DMS 273 (cell line): ENCODE results near the gene MYOD1.

Source experiments
- DNase-seq: peaks from one replicate; lab custom pipeline; 2025; ENCODE audit not compliant: unreplicated experiment; lab: John Stamatoyannopoulos, UW

Gene MYOD1

DNA sequence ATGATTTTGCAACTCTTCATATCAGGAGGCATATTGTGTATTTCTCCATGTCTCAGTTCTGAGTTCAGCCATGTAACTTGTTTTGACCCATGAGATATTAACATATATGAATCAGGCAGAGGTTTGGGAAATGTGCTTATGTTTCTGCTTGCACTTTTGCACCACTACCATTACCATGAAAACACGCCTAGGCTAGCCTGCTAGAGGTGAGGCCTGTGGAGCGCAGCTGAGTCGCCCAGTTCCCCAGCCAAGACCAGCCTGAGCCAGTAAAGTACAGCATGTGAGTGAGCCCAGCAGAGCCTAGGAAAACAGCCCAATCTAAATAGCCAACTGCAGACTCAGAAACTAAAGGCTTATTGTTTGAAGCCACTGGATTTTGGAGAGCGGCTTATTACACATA is 18.4 kb upstream of the MYOD1 start:
- DNase-seq = no peak

DNA sequence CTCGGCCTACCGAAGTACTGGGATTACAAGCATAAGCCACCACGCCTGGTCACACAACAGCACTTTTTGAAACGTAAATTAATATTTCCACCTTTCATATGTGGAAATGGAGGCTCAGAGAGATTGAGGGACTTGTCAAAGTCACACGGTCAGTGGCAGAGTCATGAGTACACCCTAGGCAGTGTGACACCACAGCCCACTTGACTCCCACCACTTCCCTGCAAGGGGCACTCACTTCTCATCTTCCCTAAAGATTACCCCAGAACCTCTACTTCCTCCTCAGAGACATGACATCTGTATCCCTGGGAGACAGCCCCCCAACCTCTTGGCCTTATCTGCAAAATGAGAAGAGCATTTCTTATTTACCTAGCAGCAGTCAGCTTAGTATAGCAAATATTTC is 16.5 kb upstream of the MYOD1 start:
- no peak for DNase-seq

DNA sequence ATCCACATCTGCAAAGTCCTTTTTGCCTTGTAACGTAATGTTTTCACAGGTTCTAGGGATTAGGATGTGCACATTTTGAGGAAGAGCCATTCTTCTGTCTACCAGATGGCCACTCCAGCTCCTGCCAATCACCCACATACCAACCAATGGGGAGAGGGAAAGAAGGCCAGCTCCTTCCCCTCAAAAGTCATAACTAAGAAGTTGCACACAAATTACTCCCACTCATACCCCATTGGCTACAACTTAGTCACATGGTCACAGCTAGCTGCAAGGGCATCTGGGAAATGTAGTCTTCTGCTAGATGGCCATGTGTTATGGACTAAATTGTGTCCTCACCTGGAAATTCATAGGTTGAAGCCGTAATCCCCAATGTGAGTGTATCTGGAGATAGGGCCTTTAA is 15.4 kb upstream of the MYOD1 start:
- DNase-seq = peak; percentile 38

DNA sequence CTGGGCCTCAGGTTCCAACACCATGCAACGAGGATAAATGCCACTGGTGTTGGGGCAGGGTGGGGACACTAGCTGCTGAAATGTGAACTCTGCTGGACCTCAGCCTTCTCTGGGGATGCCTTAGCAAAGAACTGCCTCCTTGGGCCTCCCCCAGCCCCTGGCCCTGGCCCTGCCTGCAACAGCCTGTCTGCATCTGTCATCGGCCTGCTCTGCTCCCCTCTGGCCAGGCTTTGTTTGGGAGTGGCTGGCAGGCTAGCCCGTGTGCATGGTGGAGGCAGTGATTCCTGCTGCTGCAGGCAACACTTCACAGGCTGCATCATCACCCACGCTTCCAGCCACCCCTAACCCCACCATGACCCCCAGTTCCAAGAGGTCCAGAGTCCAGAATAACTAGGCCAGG is 11.5 kb upstream of the MYOD1 start:
- no peak for DNase-seq

DNA sequence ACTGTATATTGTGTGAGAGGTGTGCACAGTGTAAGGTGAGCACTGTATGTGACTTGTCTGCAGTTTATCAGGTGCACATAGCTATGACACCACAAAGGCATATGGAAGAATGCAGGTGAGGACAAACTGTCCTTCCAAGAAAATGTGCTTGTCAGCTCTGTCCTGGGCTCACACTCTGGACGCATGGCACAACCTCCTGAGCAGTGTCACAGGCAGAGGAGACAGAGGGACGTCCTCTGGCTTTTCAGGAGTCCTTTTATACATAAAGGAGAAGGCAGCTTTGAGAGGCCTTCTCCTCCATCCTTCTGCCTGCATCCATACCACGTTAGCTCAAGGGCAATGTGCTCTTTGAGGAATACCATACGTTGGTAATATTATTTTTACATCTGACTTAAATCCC is 7.5 kb upstream of the MYOD1 start:
- no peak for DNase-seq

DNA sequence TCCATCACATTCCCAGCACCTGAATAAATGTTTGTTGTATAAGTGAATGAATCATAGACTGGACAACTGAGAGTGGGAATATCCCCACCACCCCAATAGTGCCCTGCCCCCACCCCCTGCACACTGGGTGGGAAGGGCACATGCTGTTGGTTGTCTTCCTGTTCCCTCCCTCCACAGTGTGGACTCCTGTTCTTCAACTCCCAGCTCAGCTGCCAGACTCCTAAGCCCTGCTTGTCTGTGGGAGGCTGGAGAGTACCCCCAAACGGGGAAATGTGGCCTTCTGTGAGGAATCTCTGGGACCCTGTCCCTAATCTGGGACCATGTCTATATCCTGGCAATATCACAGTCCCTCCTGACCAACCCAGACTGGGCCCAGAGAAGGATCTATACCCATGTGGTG is 5.5 kb upstream of the MYOD1 start:
- DNase-seq = no peak

DNA sequence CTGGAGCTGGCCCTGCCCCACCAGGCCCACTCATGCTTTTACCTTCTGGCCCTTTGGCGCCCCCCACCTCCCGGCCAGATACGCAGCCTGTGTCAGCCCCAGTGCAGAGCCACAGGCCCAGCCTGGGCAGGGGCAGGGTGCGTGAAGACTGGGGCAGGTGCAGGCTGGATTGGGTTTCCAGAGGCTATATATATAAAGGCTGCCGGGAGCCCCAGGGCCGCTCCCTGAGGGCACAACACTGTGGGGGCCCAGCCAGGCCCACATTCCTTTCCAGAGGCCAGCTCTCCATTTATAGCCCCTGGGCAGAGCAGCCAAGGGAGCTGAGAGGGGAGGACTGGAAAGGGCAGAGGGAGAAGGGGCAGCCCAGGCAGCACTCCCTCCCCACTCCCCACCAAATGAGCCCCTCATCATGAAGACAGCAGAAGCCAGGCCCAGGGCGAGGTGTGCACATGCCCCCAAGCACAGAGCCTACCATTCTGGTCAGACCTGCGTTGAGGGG is 5.0 kb upstream of the MYOD1 start:
- DNase-seq = no peak

DNA sequence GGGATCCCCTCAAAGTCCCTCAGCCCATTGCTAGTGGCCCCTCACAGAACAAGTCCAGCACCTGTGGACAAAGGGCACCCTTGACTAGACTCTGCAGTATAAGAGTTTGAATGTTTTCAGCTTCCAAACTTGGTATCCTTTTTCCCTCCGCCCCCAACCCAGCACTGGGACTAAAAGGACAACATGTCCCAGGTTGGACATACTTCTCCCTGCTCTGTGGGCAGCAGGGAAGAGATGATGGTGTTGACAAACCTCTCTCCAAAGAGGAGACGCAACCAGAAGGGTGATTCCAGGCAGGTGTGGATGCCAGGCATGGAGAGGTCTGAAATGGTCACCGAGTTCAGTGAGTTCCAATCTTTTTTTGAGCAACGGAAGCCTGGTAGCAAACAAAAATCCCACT is 4.5 kb upstream of the MYOD1 start:
- DNase-seq = no peak

DNA sequence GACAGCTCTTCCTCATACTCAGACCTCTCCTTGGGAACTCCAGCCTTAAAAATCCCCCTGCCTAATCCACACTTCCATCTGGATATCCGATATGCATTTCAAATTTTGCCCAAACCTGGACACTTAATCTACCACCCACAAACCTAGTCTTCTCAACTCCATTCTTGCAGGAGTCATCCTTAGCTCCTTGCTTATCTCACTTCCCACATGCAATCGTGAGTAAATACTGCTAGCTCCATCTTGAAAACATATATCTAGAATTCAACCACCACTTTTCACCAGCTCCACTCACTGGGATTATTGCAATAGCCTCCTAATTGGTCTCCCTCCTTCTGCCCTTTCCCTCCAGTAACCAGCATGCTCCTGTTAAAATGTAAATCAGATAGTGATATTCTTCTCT is 2.6 kb upstream of the MYOD1 start:
- no peak for DNase-seq

DNA sequence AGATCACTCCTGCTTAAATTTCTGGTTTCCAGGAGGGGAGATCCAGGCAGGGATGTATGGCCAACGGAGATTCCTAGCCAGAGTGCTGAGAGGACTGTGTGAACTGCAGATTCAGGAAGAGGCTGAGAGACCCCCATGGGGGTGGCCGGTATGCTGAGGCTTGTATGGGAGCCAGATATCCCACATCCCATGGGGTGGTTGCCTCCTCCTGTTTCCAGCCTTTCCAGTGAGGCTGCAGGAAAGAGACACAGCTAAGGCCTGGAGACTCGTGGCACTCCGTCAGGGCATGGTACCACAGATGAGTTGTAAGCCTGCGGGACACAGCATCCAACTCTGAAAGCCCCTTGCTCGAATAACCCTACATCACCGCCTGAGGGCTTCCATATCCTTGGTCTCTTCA is 1.4 kb upstream of the MYOD1 start:
- DNase-seq = no peak

DNA sequence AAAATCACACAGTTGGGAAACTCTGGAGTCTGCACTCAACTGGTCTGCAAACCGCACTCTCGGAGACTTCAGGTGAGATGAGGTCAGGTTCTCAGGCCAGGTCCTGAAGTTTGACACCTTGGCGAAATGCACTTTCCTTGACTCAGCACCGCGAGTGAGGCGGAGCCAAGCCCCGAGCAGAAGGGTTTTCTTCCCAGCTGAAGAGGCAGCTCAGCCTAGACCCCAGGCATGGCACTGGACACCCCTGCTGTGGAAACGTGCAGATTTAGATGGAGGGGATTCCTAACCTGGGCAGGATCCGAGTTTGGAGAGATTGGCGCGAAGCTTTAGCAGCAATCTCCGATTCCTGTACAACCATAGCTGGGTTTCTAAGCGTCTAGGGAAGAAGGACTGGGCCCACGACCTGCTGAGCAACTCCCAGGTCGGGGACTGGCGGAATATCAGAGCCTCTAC is 835 bp upstream of the MYOD1 start:
- no peak for DNase-seq

DNA sequence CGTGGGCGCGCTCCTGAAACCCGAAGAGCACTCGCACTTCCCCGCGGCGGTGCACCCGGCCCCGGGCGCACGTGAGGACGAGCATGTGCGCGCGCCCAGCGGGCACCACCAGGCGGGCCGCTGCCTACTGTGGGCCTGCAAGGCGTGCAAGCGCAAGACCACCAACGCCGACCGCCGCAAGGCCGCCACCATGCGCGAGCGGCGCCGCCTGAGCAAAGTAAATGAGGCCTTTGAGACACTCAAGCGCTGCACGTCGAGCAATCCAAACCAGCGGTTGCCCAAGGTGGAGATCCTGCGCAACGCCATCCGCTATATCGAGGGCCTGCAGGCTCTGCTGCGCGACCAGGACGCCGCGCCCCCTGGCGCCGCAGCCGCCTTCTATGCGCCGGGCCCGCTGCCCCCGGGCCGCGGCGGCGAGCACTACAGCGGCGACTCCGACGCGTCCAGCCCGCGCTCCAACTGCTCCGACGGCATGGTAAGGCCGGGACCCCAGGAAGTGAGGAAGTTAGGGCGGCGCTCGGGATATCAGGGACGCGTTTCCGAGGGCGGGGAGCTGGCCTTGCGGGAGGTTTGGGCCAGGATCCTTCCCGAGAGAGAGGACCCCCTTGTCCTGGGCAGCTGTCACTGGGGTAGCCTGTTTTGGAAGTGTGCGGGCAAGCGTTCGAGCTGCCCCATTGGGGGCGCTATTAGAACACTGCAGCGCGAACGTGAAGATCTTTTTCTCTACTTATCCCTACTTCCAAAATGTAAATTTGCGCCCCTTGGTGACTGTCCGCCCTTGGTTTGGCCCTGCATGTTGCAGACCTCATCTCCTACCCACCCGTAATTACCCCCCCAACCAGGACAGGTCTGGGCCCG is 796 bp downstream of the MYOD1 start:
- DNase-seq = peak; percentile 46

DNA sequence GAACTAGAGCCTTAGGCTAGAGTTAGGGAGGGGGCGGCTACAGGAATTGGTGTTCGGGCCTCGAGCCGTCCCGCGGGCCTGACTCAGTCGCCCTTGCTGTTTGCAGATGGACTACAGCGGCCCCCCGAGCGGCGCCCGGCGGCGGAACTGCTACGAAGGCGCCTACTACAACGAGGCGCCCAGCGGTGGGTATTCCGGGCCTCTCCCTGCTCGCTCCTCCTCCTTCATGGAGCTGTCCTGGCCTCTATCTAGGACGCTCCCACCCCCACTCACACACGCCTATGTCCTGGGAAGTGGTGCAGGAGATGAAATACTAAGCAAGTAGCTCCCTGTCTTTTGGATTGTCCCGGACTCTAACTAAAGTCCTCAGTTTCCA is 1.4 kb downstream of the MYOD1 start:
- peak; percentile 56 for DNase-seq

DNA sequence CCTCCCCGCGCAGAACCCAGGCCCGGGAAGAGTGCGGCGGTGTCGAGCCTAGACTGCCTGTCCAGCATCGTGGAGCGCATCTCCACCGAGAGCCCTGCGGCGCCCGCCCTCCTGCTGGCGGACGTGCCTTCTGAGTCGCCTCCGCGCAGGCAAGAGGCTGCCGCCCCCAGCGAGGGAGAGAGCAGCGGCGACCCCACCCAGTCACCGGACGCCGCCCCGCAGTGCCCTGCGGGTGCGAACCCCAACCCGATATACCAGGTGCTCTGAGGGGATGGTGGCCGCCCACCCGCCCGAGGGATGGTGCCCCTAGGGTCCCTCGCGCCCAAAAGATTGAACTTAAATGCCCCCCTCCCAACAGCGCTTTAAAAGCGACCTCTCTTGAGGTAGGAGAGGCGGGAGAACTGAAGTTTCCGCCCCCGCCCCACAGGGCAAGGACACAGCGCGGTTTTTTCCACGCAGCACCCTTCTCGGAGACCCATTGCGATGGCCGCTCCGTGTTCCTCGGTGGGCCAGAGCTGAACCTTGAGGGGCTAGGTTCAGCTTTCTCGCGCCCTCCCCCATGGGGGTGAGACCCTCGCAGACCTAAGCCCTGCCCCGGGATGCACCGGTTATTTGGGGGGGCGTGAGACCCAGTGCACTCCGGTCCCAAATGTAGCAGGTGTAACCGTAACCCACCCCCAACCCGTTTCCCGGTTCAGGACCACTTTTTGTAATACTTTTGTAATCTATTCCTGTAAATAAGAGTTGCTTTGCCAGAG is 2.0 kb downstream of the MYOD1 start:
- peak; percentile 34 for DNase-seq

DNA sequence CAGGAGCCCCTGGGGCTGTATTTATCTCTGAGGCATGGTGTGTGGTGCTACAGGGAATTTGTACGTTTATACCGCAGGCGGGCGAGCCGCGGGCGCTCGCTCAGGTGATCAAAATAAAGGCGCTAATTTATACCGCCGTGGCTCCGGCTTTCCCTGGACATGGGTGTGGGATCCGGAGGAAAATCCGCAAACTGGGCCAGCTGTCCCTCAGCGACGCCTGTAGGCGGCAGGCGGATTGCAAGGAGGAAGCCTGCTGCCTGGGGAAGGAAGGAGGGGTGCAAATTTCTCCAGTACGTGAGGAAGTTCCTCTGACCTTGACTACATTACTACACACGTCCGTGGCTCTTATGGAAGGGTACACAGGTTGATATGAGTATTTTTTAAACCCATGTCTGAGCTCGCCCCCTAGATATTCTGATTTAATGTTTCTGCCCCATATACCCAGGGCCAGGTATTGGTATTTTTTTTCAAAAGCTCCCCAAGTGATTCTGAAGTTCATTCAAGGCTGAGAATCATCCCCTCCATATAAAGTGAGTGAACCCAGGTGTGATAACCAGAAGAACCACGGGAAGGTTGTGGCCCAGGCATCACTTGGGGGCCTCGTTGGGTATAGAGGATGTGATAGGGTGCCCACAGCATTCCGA is 2.8 kb downstream of the MYOD1 start:
- peak; percentile 72 for DNase-seq

DNA sequence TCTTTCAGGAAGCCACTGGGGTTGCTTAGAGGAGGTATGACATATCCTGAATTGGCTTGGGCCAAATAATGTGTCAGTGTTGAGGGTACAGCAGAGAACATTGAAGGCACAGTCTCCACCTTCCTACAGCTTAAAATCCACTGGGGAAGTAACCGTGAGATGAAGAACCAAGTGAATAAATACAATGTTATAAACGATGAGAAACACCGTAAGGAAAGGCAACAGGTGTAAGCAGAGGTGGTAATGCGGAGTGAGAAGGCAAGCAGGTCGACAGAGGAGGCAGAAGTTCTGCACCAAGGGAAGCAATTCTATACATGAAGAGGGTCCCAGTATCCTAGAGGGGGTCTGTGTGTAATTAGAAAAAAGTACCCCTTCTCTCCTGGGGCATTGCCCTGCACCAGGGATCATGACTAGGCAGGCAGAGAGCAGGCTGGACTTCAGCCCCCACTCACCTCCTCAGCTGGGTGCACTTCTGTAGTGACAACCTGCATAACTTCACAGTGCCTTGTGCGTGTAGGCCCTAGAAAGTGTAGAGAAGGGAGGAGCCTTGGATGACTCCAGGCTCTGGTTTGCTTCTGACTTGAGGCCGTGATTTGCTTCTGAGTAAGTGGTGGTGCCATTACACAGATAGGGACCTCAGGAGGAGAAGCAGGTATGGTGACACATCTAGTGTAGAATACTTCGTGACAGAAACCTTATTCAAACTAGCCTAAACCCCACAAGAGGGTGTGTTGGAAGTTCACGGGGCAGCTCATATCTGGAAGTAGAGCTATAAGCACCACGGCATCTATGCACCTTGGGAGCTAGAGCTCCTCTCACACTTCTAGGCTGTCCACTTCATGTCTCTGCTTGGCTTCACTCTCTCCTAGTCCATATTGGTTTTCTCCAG is 4.9 kb downstream of the MYOD1 start:
- DNase-seq = no peak

DNA sequence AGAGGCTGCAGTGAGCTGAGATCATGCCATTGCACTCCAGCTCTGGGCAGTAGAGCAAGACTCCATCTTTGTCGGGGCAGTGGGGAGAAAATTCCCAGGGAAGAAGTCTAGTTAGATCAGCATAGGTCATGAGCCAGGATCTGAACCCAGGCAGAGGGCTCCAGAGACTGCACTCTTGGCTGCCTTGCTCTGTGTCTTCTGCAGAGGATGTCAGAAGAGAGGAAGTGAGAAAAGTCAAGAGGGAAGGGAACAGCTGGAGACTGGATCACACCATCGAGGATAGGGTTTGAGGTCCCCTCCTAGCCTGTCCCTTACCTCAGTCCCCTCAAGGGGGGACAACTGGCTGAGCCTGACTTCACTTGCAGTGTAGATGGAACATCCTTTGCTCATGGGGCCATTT is 5.8 kb downstream of the MYOD1 start:
- no peak for DNase-seq

DNA sequence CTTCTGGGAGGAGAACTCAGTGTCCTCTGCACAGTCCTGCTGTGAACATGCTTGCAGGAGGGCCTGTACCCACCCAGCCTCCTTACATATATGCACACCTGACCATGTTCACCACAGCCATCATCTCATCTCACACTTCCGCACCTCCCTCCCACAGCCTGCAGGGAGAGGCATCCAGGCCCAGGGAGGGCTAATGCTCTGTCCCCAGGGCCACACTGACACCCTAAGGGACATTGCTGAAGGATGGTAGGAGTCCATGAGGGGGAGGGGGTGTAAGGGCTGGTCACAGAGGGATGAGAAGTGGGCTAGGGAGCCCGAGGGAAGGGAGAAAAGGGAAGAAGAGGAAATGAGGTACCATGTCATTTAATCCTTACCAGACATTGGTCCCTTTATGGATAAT is 10.8 kb downstream of the MYOD1 start:
- DNase-seq = no peak

DNA sequence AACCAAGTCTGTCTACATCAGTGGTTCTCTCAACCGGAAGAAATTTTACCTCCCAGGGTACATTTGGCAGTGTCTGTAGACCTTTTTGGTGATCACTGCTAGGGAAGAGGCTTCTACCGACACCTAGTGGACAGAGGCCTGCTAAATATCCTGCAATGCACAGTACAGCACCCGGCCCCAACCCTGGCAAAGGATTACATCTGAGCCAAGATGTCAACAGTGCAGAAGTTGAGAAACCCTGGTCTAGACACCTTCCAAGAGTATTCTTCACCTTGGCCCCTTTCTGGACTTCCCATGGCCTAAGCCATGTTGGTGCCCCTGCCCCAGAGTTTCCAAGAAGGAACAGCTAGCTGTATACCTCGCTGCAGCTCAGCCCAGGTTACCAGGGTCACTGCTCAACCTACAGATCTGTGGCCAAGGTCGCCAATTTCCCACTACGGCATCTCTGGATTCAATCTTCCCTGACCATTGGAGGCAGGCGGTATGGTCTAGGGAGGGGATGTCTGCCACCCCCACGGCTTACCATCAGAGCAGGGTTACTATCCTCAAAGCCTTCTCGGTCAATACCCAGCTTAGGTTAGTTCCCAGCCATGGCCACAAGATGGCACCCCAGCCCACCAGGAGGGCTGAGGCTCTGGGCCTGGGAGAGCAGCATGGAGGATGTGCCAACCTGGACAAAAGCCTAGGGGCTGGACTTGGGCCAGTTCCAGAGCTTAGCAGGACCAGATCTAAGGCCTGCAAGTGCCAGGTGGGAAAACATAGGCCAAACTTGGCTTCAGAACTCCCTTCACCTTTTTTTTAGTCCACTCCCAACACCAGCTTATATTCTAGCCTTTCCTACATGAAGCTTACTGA is 11.5 kb downstream of the MYOD1 start:
- peak; percentile 94 for DNase-seq

DNA sequence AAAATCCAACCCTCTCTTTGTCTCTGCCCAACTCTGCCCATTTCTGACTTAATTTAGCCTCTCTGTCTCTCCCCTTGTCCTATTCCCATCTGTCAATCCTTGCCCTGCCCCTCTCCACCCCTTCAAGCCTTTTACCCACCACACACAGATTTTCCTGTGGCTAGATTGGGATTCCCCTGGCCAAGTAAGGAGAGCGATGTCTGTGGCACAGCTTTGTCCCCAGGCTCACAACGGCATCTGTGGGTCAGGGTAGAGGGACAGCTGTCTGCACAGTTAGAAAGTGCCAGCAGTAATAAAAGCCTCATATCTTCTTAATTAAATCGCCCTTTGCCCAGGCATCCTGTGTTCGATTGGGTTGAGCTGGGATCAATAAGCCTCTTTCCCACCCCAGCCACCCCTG is 13.9 kb downstream of the MYOD1 start:
- DNase-seq = no peak
